Gastroesophageal sphincter (tissue), 3 donors: ENCODE data around the gene EIF3F.
"Not testable (repeated sequence)": the region's sequence is repeated elsewhere in the genome, so short reads cannot be mapped to it uniquely, and the experiment has no call there.

ENCODE experiments used
- CTCF ChIP-seq, 4 experiments: fragments of 200-600 bp in 2 of 4; fragments of 450-650 bp in 2 of 4; sonication (generic) in 1 of 4; IDR thresholded peaks; one replicate each; pipeline ENCODE4 v1.5.1; 2017 to 2019; ENCODE audit warnings: antibody characterized with exemption in 4 of 4, mild to moderate bottlenecking in 2 of 4, moderate library complexity in 2 of 4
- POLR2A ChIP-seq, 2 donors: fragments of 450-650 bp; IDR thresholded peaks; one replicate each; pipeline ENCODE4 v1.6.1; 2017; ENCODE audit warnings: antibody characterized with exemption in 2 of 2, mild to moderate bottlenecking in 2 of 2, moderate library complexity in 1 of 2
- POLR2AphosphoS5 ChIP-seq: sonication (generic); formaldehyde crosslinking; IDR thresholded peaks from one replicate; pipeline ENCODE4 v1.6.1; 2017; ENCODE audit warnings: antibody characterized with exemption

GRCh38 chr11:7987560-7987883 lies 385 bp downstream of the EIF3F start:
- TF ChIP-seq CTCF (IDR thresholded peaks at IDR 0.05); POLR2A (IDR thresholded peaks at IDR 0.05); POLR2AphosphoS5: not testable (repeated sequence)
